Activated CD8-positive, alpha-beta memory T cell treated with anti-CD3 and anti-CD28 coated beads, Interleukin-2, amount 50 U/mL, for 4 hours (primary cell): Measurements from ENCODE around the gene PRADC1.

ENCODE experiments used
- DNase-seq: peaks from one replicate; pipeline ENCODE4 v3.0.0-alpha.2; 2020

PRADC1 gene

DNA sequence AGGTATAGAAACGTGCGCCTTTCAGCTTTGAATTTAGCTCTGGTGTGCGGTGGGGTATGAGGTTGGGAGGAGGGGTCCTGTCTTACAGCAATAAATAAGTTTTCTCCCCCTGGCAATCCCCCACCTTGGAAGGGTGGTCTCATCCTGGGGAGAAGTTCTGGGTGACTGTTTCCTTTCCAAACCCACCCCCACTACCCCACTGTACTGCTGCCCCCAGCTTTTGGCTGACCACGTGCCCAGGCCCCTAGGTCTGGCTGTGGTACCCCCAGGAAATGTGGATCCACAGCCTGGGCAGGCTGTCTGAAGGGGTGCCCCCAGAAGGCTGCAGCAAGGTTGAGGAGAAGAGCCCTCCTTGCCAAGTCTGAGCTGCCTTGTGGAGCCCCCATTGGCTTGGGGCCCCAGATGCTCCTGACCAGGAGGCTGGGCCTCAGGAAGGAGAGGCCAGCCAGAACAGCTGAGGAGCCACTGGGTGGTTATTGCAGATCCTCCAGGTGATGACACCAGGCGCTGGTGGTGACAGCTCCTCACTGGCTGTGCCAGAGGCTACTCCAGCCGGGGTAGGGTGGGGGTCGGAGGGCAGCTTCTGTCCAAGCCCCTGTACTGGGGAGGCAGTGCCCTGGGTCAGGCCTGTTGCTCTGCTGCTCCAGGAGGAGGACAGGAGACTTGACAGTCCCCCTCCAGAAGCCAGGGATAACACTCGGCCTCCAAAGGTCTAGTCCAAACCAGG lies 25.3 kb upstream of the PRADC1 start:
- no peak for DNase-seq

DNA sequence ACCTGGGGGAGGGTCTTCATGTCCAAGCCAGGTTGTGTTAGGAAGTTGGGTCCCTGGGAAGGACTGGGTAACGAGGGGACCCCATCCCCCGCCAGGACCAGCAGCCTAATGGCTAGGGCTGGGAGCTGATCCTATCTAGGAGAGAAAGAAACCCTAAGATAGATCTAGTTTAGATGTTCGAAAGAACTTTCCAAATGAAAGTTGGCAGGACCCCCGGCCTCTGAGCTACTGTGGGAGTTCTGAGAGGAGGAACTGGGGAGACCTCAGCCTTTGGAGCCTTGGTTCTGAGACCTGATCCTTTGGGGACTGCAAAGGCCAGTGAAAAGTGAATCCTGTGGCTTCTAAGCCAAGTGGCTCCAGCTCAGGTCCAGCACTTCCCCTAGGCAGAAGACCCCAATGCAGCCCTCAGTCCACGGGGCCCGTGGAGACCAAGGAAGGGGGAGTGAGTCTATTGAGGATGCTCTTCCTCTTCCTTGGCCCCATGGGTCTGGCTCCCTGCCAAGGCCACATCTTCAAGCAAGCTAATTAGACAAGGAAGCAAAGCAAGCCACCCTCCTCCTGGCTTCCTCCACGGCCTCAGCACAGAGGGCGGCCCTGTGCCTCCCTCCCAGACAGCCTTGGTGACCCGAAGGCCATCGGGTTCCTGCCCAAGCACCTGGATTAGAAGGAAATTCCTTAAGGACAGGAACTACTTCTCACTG lies 24.5 kb upstream of the PRADC1 start:
- DNase-seq = no peak

DNA sequence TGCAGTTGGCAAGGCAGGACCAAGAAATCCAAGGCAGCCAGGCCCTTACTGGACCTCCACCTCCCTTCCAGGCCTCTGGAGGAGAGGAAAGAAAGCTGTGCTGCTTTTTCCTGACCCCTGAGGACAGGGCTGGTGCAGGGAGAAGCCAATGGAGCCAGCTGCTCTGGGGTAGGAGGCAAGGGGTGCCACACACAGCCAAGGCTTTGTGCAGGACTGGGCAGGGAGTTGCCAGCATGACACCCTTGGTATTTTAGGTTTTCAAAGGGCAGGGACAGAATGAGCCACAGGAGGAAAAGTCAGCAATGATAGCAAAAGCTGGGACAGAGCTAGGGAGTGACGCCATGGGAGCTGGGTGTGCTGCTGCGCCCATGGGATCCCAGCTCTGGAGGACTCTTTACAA lies 24.0 kb upstream of the PRADC1 start:
- DNase-seq = no peak

DNA sequence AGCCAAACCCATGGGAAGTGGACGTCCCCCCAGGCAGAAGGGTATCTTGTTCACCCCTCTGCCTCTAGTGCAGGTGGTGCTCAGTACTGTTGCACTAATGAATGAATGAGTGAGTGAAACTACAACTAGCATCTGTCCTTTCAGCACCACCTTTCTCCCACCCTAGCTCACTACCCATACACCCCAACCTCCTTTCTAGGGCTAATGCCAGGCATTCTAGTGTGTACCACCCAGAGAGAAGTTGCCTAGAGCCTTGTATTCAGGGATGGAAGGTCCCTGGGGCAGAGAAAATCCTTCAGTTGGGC lies 23.5 kb upstream of the PRADC1 start:
- no peak for DNase-seq

DNA sequence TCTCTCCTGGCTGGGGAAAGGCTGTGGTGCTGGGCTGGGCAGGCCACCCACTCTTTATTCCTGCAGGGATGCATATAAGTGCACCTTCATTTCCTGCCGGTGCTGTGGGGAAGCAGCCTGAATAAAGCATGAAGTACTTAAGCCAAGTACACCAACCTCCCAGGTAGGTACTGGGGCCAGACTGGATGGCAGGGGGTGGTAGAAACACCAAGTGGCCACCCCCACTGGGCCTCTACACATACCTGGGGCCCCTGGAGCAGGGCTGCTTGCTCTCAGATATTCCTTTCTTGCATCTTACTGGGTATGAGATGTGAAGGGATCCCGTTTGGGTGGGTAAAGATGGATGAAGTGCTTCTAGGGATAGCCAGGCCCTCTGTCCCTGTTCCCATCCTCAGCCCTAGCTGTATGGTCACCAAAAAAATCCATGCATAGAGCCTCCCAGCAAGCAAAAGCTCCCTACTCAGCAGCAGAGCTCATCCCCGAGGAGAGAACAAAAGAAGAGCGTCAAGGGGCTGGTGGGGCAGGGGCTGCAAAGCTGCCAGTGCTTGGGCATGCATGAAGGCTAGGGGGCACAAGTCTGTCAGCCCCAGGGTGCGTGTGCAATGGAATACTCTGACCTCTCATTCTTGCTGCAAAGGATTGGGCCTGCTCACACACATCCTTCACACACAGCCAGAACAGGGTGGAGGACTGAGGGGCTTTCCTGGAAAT lies 23.0 kb upstream of the PRADC1 start:
- DNase-seq = no peak

DNA sequence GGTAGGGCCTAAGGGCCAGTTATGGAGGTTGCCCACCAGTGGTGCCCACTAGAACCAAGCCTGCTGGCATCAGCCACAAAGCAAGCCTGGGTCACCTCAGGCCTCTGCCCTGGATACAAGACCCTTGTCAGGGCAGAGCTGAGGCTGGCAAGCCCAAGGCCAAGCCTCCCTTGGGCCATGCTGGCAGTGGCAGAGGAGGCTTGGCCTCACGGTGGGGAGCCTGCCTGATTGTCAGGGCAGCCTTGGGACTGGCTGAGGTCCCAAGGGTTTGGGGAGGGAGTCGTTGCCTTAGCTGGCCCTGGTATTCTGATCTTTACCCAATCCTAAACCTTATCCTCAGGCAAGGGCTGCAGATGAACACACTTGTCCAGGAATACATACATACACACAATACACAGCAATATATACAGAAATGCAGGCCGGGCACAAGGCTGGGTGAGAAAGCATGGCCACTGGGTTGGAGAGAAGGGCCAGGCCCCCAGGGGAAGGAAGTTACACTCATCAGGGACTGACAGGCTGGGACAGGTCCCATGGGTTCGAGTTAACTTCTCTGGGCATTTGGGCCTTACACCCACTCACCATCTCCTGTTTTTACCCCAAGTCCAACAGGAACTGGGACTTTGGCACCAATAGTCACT lies 22.1 kb upstream of the PRADC1 start:
- DNase-seq = no peak

DNA sequence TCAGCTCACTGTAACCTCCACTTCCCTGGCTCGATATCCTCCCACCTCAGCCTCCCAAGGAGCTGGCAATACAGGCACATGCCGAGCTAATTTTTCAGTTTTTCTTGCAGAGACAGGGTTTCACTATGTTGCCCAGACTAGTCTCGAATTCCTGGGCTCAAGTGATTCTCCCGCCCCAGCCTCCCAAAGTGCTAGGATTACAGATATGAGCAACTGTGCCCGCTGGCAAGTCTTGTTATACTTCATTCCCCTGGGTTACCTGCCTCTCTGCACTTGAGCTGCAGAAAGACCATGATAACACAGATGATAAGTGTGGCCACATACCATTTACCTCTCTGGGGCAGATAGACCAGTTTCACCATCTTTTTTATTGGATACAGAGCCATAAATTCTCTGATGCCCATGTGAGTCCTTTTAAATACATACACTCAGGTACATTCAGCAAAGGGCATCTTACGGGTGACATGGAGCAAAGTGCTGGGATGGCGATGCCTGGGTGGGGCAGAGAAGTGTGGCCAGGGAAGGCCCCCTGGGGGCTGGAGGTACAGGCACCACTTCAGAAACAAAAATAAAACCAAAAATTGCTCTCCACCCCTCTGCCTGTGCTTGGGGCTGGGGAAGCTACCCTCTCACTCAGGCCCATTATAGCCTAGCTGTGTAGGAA lies 21.4 kb upstream of the PRADC1 start:
- no peak for DNase-seq

DNA sequence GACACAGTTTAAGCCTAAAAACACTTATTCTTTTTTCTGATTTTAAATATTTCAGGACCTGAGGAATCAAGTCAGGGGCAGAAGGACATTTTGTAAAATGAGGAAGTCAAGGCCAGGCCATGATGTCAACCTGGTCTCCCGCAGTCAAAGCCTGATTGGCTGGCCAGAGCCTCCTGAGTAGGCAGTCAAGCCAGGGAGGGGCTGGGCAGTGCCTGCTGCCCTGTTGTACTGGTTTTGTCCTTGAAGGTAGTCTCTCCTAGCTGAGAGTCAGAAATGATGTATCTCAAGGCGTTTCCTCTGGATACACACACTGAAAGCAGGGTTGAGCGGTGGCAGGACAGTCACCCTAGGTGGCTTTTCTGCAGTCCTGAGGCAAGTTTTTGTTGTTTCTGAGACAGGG lies 20.9 kb upstream of the PRADC1 start:
- DNase-seq = no peak

DNA sequence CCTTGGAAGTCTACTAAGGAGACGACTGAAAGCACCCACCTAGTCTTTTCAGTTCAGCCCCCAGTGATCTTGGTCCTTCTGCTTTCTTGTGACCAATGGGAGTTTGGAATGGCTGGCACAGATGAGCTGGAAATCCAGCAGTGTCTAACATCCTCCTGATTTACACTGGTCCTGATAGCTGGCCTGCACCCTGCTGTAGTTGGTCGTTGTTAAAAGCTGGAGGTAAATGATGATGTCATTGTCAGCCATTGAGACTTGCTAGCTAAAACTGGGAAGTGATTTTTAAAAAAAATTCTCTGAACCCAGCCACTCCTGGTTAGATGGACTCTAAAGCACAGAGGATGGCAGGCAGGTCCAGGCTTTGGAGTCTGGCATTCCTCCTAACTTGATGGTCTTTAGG lies 20.4 kb upstream of the PRADC1 start:
- DNase-seq = no peak

DNA sequence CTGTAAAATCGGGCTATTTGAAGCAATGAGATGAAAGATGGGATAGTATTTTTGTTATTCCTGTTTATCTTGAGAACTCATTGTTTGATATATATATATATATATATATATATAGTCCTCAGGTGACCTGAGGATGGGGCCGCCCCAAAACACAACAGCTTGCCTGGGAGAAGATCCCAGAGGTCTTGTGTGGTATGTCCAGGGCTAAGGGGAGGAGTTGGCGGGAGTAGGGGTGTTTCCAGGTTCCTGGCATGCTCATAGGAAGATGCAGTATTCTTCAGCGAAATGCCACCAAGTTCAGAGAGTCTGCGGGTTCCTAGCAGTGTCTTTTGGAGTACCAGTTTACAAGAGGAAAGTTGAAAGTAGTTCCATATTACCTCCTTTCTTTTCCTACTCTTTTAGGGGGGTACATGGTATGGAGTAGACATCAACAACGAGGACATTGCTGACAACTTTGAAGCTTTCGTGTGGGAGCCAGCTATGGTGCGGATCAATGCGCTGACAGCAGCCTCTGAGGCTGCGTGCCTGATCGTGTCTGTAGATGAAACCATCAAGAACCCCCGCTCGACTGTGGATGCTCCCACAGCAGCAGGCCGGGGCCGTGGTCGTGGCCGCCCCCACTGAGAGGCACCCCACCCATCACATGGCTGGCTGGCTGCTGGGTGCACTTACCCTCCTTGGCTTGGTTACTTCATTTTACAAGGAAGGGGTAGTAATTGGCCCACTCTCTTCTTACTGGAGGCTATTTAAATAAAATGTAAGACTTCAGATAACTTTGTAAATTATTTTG lies 19.4 kb upstream of the PRADC1 start:
- DNase-seq = no peak

DNA sequence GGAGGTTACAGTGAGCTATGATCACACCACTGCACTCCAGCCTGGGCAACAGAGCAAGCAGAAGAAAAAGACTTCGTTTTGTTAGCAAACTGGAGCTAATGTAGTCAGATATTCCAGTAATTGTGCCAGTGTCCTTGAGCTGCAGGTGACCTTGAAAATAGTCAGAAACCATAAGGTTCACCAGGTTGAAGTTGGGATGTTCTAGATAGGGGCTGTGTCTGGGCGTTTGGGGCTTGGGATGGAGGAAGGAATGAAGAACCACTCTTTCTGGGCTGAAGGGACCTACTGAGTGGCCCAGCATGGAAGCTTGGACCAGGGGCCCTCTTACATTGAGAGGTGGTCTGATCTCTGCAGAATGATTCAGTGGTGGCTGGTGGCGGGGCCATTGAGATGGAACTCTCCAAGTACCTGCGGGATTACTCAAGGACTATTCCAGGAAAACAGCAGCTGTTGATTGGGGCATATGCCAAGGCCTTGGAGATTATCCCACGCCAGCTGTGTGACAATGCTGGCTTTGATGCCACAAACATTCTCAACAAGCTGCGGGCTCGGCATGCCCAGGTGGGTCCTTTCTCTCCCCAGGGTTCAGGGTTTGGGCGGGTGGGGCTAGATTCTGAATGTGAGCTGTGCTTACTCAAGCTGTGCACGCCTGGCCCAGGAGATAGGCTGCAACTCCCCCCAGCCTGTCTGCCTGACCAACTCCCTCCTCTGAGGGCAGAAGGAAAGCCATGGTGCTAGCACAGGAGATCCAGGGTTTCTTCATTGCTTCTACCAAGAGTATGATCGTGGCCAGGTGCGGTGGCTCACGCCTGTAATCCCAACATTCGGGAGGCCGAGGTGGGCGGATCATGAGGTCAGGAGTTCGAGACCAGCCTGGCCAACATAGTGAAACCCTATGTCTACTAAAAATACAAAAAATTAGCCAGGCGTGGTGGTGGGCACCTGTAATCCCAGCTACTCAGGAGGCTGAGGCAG lies 18.1 kb upstream of the PRADC1 start:
- no peak for DNase-seq

DNA sequence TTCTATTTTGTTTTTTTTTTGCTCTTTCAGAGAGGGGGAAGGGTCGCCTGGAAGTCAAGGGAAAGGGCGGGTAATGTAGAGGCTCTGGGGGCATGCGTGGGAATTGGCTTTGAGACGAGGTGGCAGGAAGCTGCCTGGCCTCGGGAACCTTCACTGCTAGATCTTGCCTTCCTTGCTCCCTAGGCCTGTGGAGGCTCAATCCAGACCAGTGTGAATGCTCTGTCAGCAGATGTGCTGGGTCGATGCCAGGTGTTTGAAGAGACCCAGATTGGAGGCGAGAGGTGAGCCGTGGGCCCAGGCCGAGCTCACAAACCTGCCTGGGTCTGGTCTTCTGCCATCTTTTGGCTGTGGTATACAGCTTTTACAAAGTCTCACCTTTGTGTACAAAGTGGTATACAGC lies 16.6 kb upstream of the PRADC1 start:
- no peak for DNase-seq

DNA sequence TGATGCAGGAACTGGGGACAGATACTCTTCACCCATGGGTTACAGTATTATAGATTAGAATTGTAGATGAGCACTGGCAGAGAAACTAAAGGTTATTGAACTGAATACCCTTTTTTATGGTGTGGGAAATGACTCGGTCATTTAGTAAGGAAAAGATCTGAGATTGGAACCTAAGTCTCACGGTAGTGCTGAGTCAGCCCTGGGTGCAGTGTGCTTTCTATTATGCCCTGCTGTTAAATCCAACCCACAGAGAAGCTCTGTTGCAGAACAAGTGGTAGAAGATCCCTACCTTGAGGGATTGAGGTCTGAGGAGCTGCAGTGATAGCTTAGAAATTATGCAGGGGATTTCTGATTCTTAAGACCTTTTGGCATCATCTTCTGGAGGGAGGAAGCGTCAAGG lies 13.8 kb upstream of the PRADC1 start:
- no peak for DNase-seq

DNA sequence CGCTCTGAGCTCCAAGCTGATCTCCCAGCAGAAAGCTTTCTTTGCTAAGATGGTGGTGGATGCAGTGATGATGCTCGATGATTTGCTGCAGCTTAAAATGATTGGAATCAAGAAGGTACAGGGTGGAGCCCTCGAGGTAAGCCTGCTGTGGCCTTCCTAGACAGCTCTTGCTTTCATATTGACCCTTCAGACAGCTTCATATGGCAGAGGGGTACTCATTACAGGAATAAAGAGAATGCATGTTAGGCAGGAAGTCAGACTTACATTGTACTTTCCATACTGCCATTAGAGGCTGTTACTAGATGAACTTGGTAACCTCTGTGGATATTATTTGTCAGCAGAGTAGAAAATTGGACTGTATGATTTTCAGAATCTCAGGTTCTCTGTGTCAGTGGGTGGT lies 11.5 kb upstream of the PRADC1 start:
- no peak for DNase-seq

DNA sequence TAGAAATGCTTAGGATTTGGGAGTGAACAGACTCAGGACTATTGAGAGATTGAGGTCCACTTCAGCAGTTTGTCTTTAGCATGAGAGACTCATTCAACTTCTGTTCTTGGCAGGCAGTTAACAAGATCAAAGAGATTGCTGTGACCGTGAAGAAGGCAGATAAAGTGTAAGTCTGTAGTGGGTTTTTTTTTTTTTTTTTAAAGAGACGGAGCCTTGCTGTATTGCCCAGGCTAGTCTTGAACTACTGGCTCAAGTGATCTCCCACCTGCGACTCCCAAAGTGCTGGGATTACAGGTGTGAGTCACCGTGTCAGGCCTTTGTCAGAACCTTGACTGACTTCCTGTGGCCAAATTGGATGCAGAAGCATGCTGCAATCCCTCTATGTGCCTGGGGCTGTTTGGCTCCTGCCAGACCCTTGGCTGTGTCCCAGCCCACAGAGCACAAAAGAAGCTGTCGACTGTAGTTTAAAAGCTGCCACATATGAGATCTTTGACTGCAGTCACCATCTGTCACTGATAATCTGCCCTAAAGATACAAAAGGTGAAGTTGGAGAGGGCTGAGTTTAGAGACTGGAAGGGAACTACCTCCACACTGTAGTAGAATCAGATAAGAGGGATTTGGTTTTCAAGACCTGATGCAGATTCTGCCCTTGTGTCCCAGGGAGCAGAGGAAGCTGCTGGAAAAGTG lies 11.0 kb upstream of the PRADC1 start:
- DNase-seq = no peak

DNA sequence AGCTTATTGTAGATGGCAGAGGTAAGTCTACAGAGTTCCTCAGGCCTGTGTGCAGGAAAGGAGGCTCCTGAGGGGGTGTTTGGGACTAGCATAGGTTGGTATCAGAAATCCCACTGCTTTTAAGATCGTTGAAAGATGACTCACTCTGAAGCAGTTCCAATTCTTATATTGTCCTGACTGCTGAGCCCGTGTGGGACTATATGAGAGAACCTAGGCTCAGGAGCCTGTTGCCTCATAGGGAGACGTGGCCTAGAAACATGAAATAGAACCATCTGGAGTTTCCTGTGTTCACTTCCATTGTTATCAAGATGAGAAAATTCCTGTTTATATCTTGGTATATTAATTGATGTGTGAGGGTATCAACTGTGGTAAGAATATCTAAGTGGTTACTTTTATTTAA lies 6.7 kb upstream of the PRADC1 start:
- DNase-seq = no peak

DNA sequence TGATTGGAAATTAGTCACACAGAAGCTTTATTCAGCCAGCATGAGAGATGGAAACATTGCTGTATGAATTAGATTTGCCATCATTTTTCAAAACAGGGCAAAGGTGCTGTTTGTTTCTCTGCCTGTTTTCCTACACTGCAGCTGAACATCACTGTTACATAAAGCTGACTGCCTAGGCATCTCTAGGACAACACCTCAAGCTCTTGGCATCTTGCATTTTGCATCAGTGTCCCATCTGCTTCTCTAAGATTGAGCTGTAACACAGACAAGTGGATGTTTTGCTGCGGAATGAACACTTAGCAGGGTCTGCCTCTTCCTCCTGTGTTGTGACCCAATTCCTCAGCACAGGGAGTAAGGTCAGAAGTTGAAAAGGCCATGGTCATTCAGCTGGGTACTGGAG lies 5.9 kb upstream of the PRADC1 start:
- DNase-seq = no peak

DNA sequence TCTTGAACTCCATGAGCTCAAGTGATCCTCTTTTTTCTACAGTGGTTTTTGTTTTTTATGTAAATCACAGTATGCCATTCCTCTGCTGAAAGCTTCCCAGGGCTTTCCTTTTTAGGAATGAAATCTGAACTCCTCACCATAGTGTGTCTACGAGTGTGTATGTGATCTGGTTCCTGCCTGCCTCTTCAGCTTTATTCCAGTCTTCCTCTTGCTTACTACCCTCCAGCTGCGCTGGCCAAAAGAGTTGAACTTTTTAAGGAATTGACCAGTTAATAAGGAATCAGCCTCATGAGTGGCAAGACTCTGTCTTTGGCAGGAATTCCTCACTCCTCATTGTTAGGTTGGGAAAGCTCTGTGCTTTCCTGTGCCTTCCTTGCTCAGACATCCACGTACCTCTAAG lies 5.1 kb upstream of the PRADC1 start:
- no peak for DNase-seq

DNA sequence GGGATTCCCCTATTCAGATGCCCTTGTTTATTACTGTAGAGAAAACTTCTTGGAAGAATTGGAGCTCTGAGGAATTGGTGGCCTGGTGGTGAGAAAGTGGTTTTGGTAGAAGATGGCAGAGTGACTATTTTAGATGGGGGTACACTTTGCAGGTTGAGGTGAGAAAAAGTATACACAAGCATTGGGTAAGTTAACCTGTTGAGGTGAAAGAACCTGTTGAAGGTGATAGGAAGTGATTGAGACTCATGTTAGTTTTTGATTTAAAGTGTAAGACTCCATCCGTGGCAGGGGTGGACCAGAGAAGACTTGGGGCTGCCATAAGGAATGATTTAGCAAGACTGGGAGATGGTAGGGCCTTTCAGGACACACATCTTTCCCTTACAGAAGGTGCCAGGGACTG lies 4.1 kb upstream of the PRADC1 start:
- no peak for DNase-seq

DNA sequence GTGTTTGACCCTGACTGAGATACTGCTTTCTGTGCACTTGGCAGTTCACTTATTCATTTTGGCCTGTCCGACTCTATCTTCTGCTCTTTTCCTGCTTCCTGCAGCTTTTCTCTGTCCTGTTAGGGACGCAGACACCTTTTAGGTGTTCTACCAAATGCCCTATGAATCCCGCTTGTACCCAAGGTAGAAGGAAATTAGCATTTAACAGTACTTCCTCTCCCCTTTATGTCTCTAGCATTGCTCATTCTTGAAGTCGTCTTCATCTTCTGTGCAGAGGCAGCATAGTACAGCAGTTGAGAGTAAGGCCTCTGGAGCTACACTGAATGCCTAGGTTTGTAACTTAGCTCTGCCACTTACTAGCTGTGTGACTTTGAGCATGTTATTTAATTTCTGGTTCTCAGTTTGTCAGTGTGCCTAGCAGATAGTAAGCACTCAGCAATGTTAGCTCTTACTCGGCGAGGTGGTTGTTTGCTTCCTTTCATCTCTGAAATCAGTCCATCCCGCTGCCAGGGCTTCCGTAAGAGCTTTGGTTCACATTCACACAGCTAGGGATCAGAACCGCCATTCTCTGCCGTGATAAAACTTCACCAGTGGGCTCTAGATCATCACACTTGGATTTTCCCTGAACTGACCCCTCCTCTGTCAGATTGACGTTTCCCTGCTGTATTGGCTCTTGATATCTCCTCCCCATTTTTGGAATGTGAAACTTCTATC lies 2.4 kb upstream of the PRADC1 start:
- no peak for DNase-seq
